K562 (cell line): ENCODE results near the gene CAPRIN1. TPM values are rescaled to one million over a fixed set of nuclear protein-coding genes. Genes with fewer than 3 reads are reported as not detected.

Experiments
- DLX4 ChIP-seq: fragments of 250-450 bp; sonication (Bioruptor Pico); IDR thresholded peaks from 2 replicates; pipeline ENCODE4 v1.6.1; 2021; ENCODE audit warnings: mild to moderate bottlenecking
- E2F1 ChIP-seq: sonication (generic); formaldehyde crosslinking; IDR thresholded peaks from 2 replicates; pipeline ENCODE4 v1.8.1; 2023; ENCODE audit warnings: mild to moderate bottlenecking, missing genetic modification reagents, moderate library complexity
- IRF9 ChIP-seq: fragments of 450-650 bp; IDR thresholded peaks from 2 replicates; pipeline ENCODE4 v1.6.1; 2016; ENCODE audit warnings: missing biosample characterization, missing genetic modification characterization
- LARP7 ChIP-seq: fragments of 450-650 bp; IDR thresholded peaks from 2 replicates; pipeline ENCODE4 v1.6.1; 2016
- MCM7 ChIP-seq, 2 experiments: fragments of 450-650 bp; IDR thresholded peaks; 2 replicates each; pipeline ENCODE4 v1.6.1; 2016 to 2018
- NEUROD1 ChIP-seq: fragments of 150-350 bp; IDR thresholded peaks from 2 replicates; pipeline ENCODE4 v1.6.1; 2014; ENCODE audit warnings: borderline replicate concordance, low read length, low read depth; ENCODE audit not compliant: partially characterized antibody
- NR2C1 ChIP-seq, 2 experiments: fragments of 450-650 bp; IDR thresholded peaks; 2 replicates each; pipeline ENCODE4 v1.6.1; 2017; ENCODE audit warnings: mild to moderate bottlenecking in 2 of 2, antibody characterized with exemption in 1 of 2, inconsistent platforms in 1 of 2, missing compliant biosample characterization in 1 of 2, missing genetic modification characterization in 1 of 2
- NUFIP1 ChIP-seq: fragments of 450-650 bp; IDR thresholded peaks from 2 replicates; pipeline ENCODE4 v1.6.1; 2018; ENCODE audit not compliant: partially characterized antibody
- PBX2 ChIP-seq, 2 experiments: IDR thresholded peaks in 1 of 2; conservative IDR thresholded peaks in 1 of 2; 2 replicates each; pipeline ENCODE4 v1.6.1; 2016; ENCODE audit warnings: low read depth in 2 of 2, mild to moderate bottlenecking in 1 of 2, missing compliant biosample characterization in 1 of 2, missing genetic modification characterization in 1 of 2, moderate library complexity in 1 of 2
- TRIM25 ChIP-seq: fragments of 450-650 bp; IDR thresholded peaks from 2 replicates; pipeline ENCODE4 v1.7.0; 2016; ENCODE audit warnings: borderline replicate concordance
- ZBTB11 ChIP-seq, 3 experiments: fragments of 200-800 bp in 1 of 3; fragments of 250-450 bp in 1 of 3; fragments of 450-650 bp in 1 of 3; sonication (Bioruptor Pico) in 1 of 3; sonication (Bioruptor generic) in 1 of 3; formaldehyde crosslinking in 1 of 3; IDR thresholded peaks; 2 replicates each; pipeline versions ENCODE4 v1.6.1 to v1.8.0; 2016 to 2022; ENCODE audit warnings: mild to moderate bottlenecking in 2 of 3, missing genetic modification characterization in 2 of 3, missing compliant biosample characterization in 1 of 3, moderate library complexity in 1 of 3
- ZNF121 ChIP-seq: sonication (generic); formaldehyde crosslinking; conservative IDR thresholded peaks from 2 replicates; pipeline ENCODE4 v1.8.0; 2022; ENCODE audit warnings: missing genetic modification reagents
- ZNF444 ChIP-seq: fragments of 250-450 bp; sonication (Bioruptor Pico); IDR thresholded peaks from 2 replicates; pipeline ENCODE4 v1.4.0; 2020; ENCODE audit warnings: mild to moderate bottlenecking, moderate library complexity
- polyA plus RNA-seq, 8 experiments: library from polyadenylated mRNA; depleted of rRNA in 4 of 8; stranded (reverse) in 5 of 8; unstranded in 3 of 8; fragments of >200 nt; fragmentation: Nextera tagmentation in 2 of 8; fragmentation: Illumina TruSeq in 1 of 8; extraction: Ambion mirVana in 2 of 8; extraction: Trizol in 1 of 8; gene quantifications; 2 replicates each; pipeline versions ENCODE4 v1.2.1 to v1.2.3, GENCODE V29; 2011 to 2014; ENCODE audit warnings: inconsistent platforms in 1 of 8, missing spikeins in 1 of 8
- total RNA-seq, 7 experiments: library from RNA; depleted of rRNA in 6 of 7; stranded (reverse); fragments of >200 nt in 6 of 7; fragmentation: Illumina TruSeq in 2 of 7; extraction: Trizol in 2 of 7; gene quantifications; 2 replicates each; pipeline versions ENCODE4 v1.2.1 to v1.2.3, GENCODE V29; 2011 to 2021; ENCODE audit warnings: low replicate concordance in 1 of 7

The CAPRIN1 gene
- total and polyA plus RNA-seq, 9 of the 15 experiments (the other 6 are each of a cell fraction or from before 2014, with no cell fraction given) = 49.6 to 271 (median 244) TPM

- TF ChIP-seq E2F1 (CRISPR knock-in tag) = no peak
- no peak for TF ChIP-seq ZNF444 (CRISPR knock-in tag)
- peak in 1 of 3 experiments; percentile 59; a peak in 1 of 6 replicates for TF ChIP-seq ZBTB11 (CRISPR knock-in tag; IDR thresholded peaks at IDR 0.05)
- TF ChIP-seq NR2C1 (IDR thresholded peaks at IDR 0.05) = no peak
- no peak for TF ChIP-seq NR2C1 (tag; IDR thresholded peaks at IDR 0.05)
- TF ChIP-seq MCM7 (IDR thresholded peaks at IDR 0.05) = no peak
- TF ChIP-seq TRIM25 = no peak
- TF ChIP-seq NUFIP1 = no peak
- TF ChIP-seq PBX2 (CRISPR knock-in tag; IDR thresholded peaks at IDR 0.05; ENCODE audit: low read depth) = no peak
- no peak for TF ChIP-seq PBX2 (tag; conservative IDR thresholded peaks at IDR 0.05; ENCODE audit: low read depth)
- no peak for TF ChIP-seq NEUROD1
- no peak for TF ChIP-seq IRF9 (tag)
- TF ChIP-seq ZNF121 (CRISPR knock-in tag) = no peak
- no peak for TF ChIP-seq DLX4 (CRISPR knock-in tag)
- no peak for TF ChIP-seq LARP7
Observed at GRCh38 chr11:34026432-34026831, 25.1 kb upstream of the CAPRIN1 start (continued).
